Neural crest cell (in vitro differentiated cells): Measurements from ENCODE around the gene NT5C. TPM values are rescaled to one million over a fixed set of nuclear protein-coding genes. Genes with fewer than 3 reads are reported as not detected.

Experiments
- DNase-seq: peaks from one replicate; pipeline ENCODE4 v3.0.0; 2021; ENCODE audit warnings: low read depth, mixed read lengths, low spot score
- H3K27ac Mint-ChIP-seq: one replicate; pipeline ENCODE4 v1.8.0; 2021; ENCODE audit warnings: mild to moderate bottlenecking, mixed read lengths; ENCODE audit not compliant: unreplicated experiment
- H3K27me3 Mint-ChIP-seq: 2 replicates; pipeline ENCODE4 v1.8.0; 2021; ENCODE audit warnings: low read depth, mild to moderate bottlenecking, mixed read lengths
- H3K36me3 Mint-ChIP-seq: 2 replicates; pipeline ENCODE4 v1.8.0; 2021; ENCODE audit warnings: low read depth, mild to moderate bottlenecking, mixed read lengths
- H3K4me1 Mint-ChIP-seq: 2 replicates; pipeline ENCODE4 v1.8.0; 2021; ENCODE audit warnings: mixed read lengths
- H3K4me3 Mint-ChIP-seq: one replicate; pipeline ENCODE4 v1.8.0; 2021; ENCODE audit warnings: mild to moderate bottlenecking, mixed read lengths
- H3K9me3 Mint-ChIP-seq: 2 replicates; pipeline ENCODE4 v1.8.0; 2021; ENCODE audit warnings: mixed read lengths
- CTCF ChIP-seq: fragments of 200-600 bp; sonication (generic); conservative IDR thresholded peaks from 2 replicates; pipeline ENCODE4 v1.5.0; 2021; ENCODE audit warnings: antibody characterized with exemption, mild to moderate bottlenecking
- total RNA-seq: library from RNA; stranded (reverse); gene quantifications from 2 replicates; pipeline ENCODE4 v1.2.1, GENCODE V29; 2021

Gene NT5C
- total RNA-seq, 1 donor from 2014 or later, result 70.2 TPM

- peak overlapping the region; percentile 25 for H3K4me3 Mint-ChIP-seq
- TF ChIP-seq CTCF, result no peak
- peak overlapping the region; percentile 81 for H3K27ac Mint-ChIP-seq
- DNase-seq, result no peak
- no peaks in the 10 kb centered on the region for H3K36me3 Mint-ChIP-seq
- H3K4me1 Mint-ChIP-seq, result peaks cover 46% of the 10 kb centered on the region
- H3K9me3 Mint-ChIP-seq, result no peaks in the 10 kb centered on the region
- peaks cover 4% of the 10 kb centered on the region for H3K27me3 Mint-ChIP-seq
Observed at GRCh38 chr17:75090871-75091854, 40.4 kb downstream of the NT5C start.

GRCh38 chr17:75088465-75089417 is 42.8 kb downstream of the NT5C start:
- Mint-ChIP-seq H3K36me3 (no peaks in the 10 kb centered on the region), H3K4me3 (peak overlapping the region; percentile 49), H3K4me1 (peaks cover 57% of the 10 kb centered on the region), H3K27ac (peak overlapping the region; percentile 19), H3K9me3 (no peaks in the 10 kb centered on the region), H3K27me3 (peaks cover 4% of the 10 kb centered on the region)
- no peak for TF ChIP-seq CTCF
- no peak for DNase-seq

- TF ChIP-seq CTCF, result no peak
- no peaks in the 10 kb centered on the region for H3K36me3 Mint-ChIP-seq
- H3K4me1 Mint-ChIP-seq, result peaks cover 56% of the 10 kb centered on the region
- peak within 1 kb of the TSS; percentile 73 for H3K4me3 Mint-ChIP-seq
- peak; percentile 65 for DNase-seq
- peak within 1 kb of the TSS; percentile 19 for H3K27ac Mint-ChIP-seq
- no peaks in the 10 kb centered on the region for H3K9me3 Mint-ChIP-seq
- peaks cover 4% of the 10 kb centered on the region for H3K27me3 Mint-ChIP-seq
Observed at GRCh38 chr17:75087558-75088453, 43.7 kb downstream of the NT5C start, which contains the start of gene SLC16A5. SLC16A5 (plus strand) TSS chr17:75087954; CDS start chr17:75093637, 5,683 bp downstream.

GRCh38 chr17:75087182-75087557 is 44.4 kb downstream of the NT5C start:
- Mint-ChIP-seq H3K36me3 (no peaks in the 10 kb centered on the region), H3K27me3 (peaks cover 4% of the 10 kb centered on the region), H3K9me3 (no peaks in the 10 kb centered on the region), H3K4me3 (peak overlapping the region; percentile 73), H3K27ac (no peak overlapping the region), H3K4me1 (peaks cover 56% of the 10 kb centered on the region)
- no peak for TF ChIP-seq CTCF
- DNase-seq, result no peak
